HepG2 (cell line): ENCODE measurements around the gene VAT1L. TPM values are rescaled to one million over a fixed set of nuclear protein-coding genes. Genes with fewer than 3 reads are reported as not detected.

Source experiments
- ATAC-seq: fragments of 200-7000 bp; cut with Tn5 transposase; 3 replicates; pipeline ENCODE4 v1.9.1; 2020; ENCODE audit warnings: mild to moderate bottlenecking, moderate library complexity
- BruUV-seq: library from RNA; stranded (reverse); fragments of 400-500 nt; replicated peaks from 2 replicates; lab custom pipeline; 2021; lab: Mats Ljungman, UMichigan
- CTCF ChIA-PET: fragments of 300-600 bp; formaldehyde crosslinking; extraction: SDS; loops from one replicate; lab custom pipeline; 2021; ENCODE audit warnings: low total read pairs, inconsistent platforms, low intra/inter-chr PET ratio; lab: Yijun Ruan, JAX
- POLR2A ChIA-PET: fragments of 350-600 bp; sonication (Branson Sonifier 250); formaldehyde crosslinking; loops from one replicate; lab custom pipeline; 2020; ENCODE audit warnings: antibody characterized with exemption, inconsistent platforms; lab: Yijun Ruan, JAX
- DNase-seq: peaks from one replicate; pipeline ENCODE4 v3.0.0-alpha.2; 2015; ENCODE audit warnings: low spot score
- FAIRE-seq: peaks from 3 replicates; lab custom pipeline; 2011; peaks lifted over from hg19 to GRCh38; lab: Jason Lieb, UNC
- H2AFZ ChIP-seq: one replicate; pipeline ENCODE4 v1.6.1; 2011; ENCODE audit warnings: low read length, inconsistent platforms
- H3K27ac ChIP-seq: fragments of 300-600 bp; 3 replicates; pipeline ENCODE4 v1.8.0; 2011; ENCODE audit warnings: mixed run types, mild to moderate bottlenecking, mixed read lengths, low read length, inconsistent platforms; ENCODE audit not compliant: insufficient read depth; ENCODE audit errors: extremely low read length
- H3K27me3 ChIP-seq, 2 experiments: fragments of 200-600 bp in 1 of 2; 2 replicates in 1 of 2; 3 replicates in 1 of 2; pipeline versions ENCODE4 v1.6.0 to v1.8.0; 2011; ENCODE audit warnings: low read length in 2 of 2, mild to moderate bottlenecking in 2 of 2, moderate library complexity in 2 of 2, inconsistent platforms in 1 of 2; ENCODE audit not compliant: insufficient read depth in 2 of 2, control insufficient read depth in 1 of 2
- H3K36me3 ChIP-seq, 2 experiments: fragments of 200-600 bp in 1 of 2; replicated peaks in 1 of 2; 2 replicates in 1 of 2; 3 replicates in 1 of 2; pipeline versions ENCODE4 v1.5.1 to v1.8.0; 2011; ENCODE audit warnings: low read length in 2 of 2, inconsistent platforms in 1 of 2; ENCODE audit not compliant: insufficient read depth in 2 of 2, control insufficient read depth in 1 of 2
- H3K4me1 ChIP-seq: 2 replicates; pipeline ENCODE4 v1.5.1; 2012; ENCODE audit warnings: low read length, inconsistent platforms; ENCODE audit not compliant: insufficient read depth
- H3K4me2 ChIP-seq: 2 replicates; pipeline ENCODE4 v1.6.0; 2011; ENCODE audit warnings: low read depth, low read length, inconsistent platforms
- H3K4me3 ChIP-seq, 3 experiments: fragments of 200-600 bp in 1 of 3; sonication (generic), shearing (Covaris generic) in 1 of 3; replicated peaks in 1 of 3; 2 replicates each; pipeline ENCODE4 v1.5.1; 2011 to 2016; ENCODE audit warnings: low read length in 3 of 3, inconsistent platforms in 2 of 3, low read depth in 2 of 3, mild to moderate bottlenecking in 2 of 3, control low read depth in 1 of 3, mixed read lengths in 1 of 3; ENCODE audit not compliant: insufficient read depth in 1 of 3
- H3K79me2 ChIP-seq: one replicate; pipeline ENCODE4 v1.6.1; 2011; ENCODE audit warnings: low read length, inconsistent platforms; ENCODE audit not compliant: insufficient read depth
- H3K9ac ChIP-seq: 2 replicates; pipeline ENCODE4 v1.6.0; 2011; ENCODE audit warnings: mild to moderate bottlenecking, low read depth, low read length, inconsistent platforms; ENCODE audit not compliant: insufficient read depth
- H3K9me3 ChIP-seq: 2 replicates; pipeline ENCODE4 v1.5.1; 2012; ENCODE audit warnings: mild to moderate bottlenecking, low read length
- H4K20me1 ChIP-seq: 2 replicates; pipeline ENCODE4 v1.6.0; 2011; ENCODE audit warnings: inconsistent platforms, mild to moderate bottlenecking, low read length, moderate library complexity; ENCODE audit not compliant: insufficient read depth
- ATM ChIP-seq: fragments of 450-650 bp; IDR thresholded peaks from 2 replicates; pipeline ENCODE4 v1.7.1; 2017; ENCODE audit warnings: mild to moderate bottlenecking, borderline replicate concordance
- HMGXB4 ChIP-seq, 2 experiments: sonication (generic) in 1 of 2; formaldehyde crosslinking in 1 of 2; IDR thresholded peaks; 2 replicates each; pipeline versions ENCODE4 v1.4.0 to v1.6.1; 2018 to 2020; ENCODE audit warnings: missing genetic modification reagents in 2 of 2, borderline replicate concordance in 1 of 2, low read depth in 1 of 2, mild to moderate bottlenecking in 1 of 2, missing biosample characterization in 1 of 2
- HNF4A ChIP-seq: sonication (generic); formaldehyde crosslinking; IDR thresholded peaks from 2 replicates; pipeline ENCODE4 v1.4.0; 2020; ENCODE audit warnings: missing genetic modification reagents
- JUNB ChIP-seq: sonication (generic); formaldehyde crosslinking; IDR thresholded peaks from 2 replicates; pipeline ENCODE4 v1.8.0; 2022; ENCODE audit warnings: missing genetic modification reagents, mild to moderate bottlenecking, borderline replicate concordance
- KDM5B ChIP-seq: sonication (generic); formaldehyde crosslinking; IDR thresholded peaks from 2 replicates; pipeline ENCODE4 v1.4.0; 2020; ENCODE audit warnings: missing genetic modification reagents, mild to moderate bottlenecking, borderline replicate concordance
- KLF13 ChIP-seq: sonication (generic); formaldehyde crosslinking; IDR thresholded peaks from 2 replicates; pipeline ENCODE4 v1.4.0; 2020; ENCODE audit warnings: mild to moderate bottlenecking, missing genetic modification reagents
- NCOR1 ChIP-seq: fragments of 200-600 bp; sonication (generic); IDR thresholded peaks from 2 replicates; pipeline ENCODE4 v1.7.0; 2017; ENCODE audit warnings: antibody characterized with exemption, low read length, borderline replicate concordance
- NR2F6 ChIP-seq, 2 experiments: IDR thresholded peaks; 2 replicates each; pipeline ENCODE4 v1.6.1; 2016; ENCODE audit warnings: antibody characterized with exemption in 1 of 2, mild to moderate bottlenecking in 1 of 2
- POLR2A ChIP-seq, 2 experiments: IDR thresholded peaks; 2 replicates each; pipeline ENCODE4 v1.6.1; 2011; ENCODE audit warnings: low read depth in 2 of 2, low read length in 2 of 2, mild to moderate bottlenecking in 1 of 2, moderate library complexity in 1 of 2; ENCODE audit not compliant: insufficient read depth in 1 of 2
- PREB ChIP-seq: sonication (generic); formaldehyde crosslinking; IDR thresholded peaks from 2 replicates; pipeline ENCODE4 v1.4.0; 2020; ENCODE audit warnings: missing genetic modification reagents
- RAD21 ChIP-seq: fragments of 450-650 bp; formaldehyde crosslinking; IDR thresholded peaks from 2 replicates; pipeline ENCODE4 v1.5.0; 2020; ENCODE audit warnings: mild to moderate bottlenecking
- RARA ChIP-seq: IDR thresholded peaks from 2 replicates; pipeline ENCODE4 v1.6.1; 2016; ENCODE audit warnings: missing genetic modification reagents, missing compliant biosample characterization
- SRSF4 ChIP-seq: fragments of 200-400 bp; formaldehyde crosslinking; IDR thresholded peaks from one replicate; pipeline ENCODE4 v1.6.1; 2018; ENCODE audit warnings: mild to moderate bottlenecking, low read depth, low read length, moderate library complexity; ENCODE audit not compliant: poor library complexity, severe bottlenecking
- THAP7 ChIP-seq: sonication (generic); formaldehyde crosslinking; IDR thresholded peaks from 2 replicates; pipeline ENCODE4 v1.8.1; 2023; ENCODE audit warnings: mild to moderate bottlenecking, missing genetic modification reagents
- THYN1 ChIP-seq: sonication (generic); formaldehyde crosslinking; IDR thresholded peaks from 2 replicates; pipeline ENCODE4 v1.8.1; 2023; ENCODE audit warnings: low read depth, mild to moderate bottlenecking, moderate library complexity, missing genetic modification reagents, borderline replicate concordance
- U2AF2 ChIP-seq: fragments of 200-400 bp; formaldehyde crosslinking; IDR thresholded peaks from 2 replicates; pipeline ENCODE4 v1.6.1; 2017; ENCODE audit warnings: low read depth, mild to moderate bottlenecking, low read length
- ZBTB39 ChIP-seq: sonication (generic); formaldehyde crosslinking; IDR thresholded peaks from 2 replicates; pipeline ENCODE4 v1.5.0; 2020; ENCODE audit warnings: missing genetic modification reagents
- ZKSCAN1 ChIP-seq: fragments of 150-350 bp; IDR thresholded peaks from 2 replicates; pipeline ENCODE4 v1.6.1; 2014; ENCODE audit warnings: low read length
- ZNF652 ChIP-seq: IDR thresholded peaks from 2 replicates; pipeline ENCODE4 v1.6.1; 2016; ENCODE audit warnings: low read depth, borderline replicate concordance
- WGBS: methylation state at CpG from one replicate; pipeline ENCODE4 v1.1.6; 2017; ENCODE audit warnings: low lambda C conversion rate; 5-methylcytosine and 5-hydroxymethylcytosine counted together
- in situ Hi-C: cut with HindIII; loops from 2 replicates; pipeline ENCODE4 v1.10.0; 2017; ENCODE audit warnings: low pct_unique_long_range_greater_than_20kb; ENCODE audit not compliant: extremely low pct_ligation_motif_present
- intact Hi-C: fragments of 100-400 bp; cut with micrococcal nuclease; formaldehyde crosslinking; loops from one replicate; pipeline ENCODE4 v1.10.0; 2022; ENCODE audit not compliant: unreplicated experiment
- polyA plus RNA-seq, 8 experiments: library from polyadenylated mRNA; depleted of rRNA in 3 of 8; stranded (reverse) in 7 of 8; unstranded in 1 of 8; fragments of >200 nt; fragmentation: Illumina TruSeq in 4 of 8; extraction: Trizol in 4 of 8; gene quantifications; 2 replicates each; pipeline versions ENCODE4 v1.2.1 to v1.2.3, GENCODE V29; 2011 to 2016; ENCODE audit warnings: low read depth in 4 of 8, missing spikeins in 1 of 8, mixed read lengths in 1 of 8; ENCODE audit not compliant: insufficient read depth in 1 of 8
- total RNA-seq, 5 experiments: library from RNA; depleted of rRNA; stranded (reverse); fragments of >200 nt; fragmentation: Illumina TruSeq; extraction: Trizol; gene quantifications; 2 replicates each; pipeline ENCODE4 v1.2.3, GENCODE V29; 2016; ENCODE audit warnings: low read depth in 1 of 5

The VAT1L gene
- total and polyA plus RNA-seq, 2 of the 13 experiments (the other 11 are each of a cell fraction or from before 2014, with no cell fraction given): not detected

GRCh38 chr16:77760800-77761199, 27.6 kb upstream of the VAT1L start:
- H3K4me1 ChIP-seq: peaks cover 83% of the 10 kb centered on the region
- BruUV-seq: no TSS peak
- no peak overlapping the region for H2AFZ ChIP-seq
- no peak for FAIRE-seq
- ChIA-PET CTCF (no interaction called here), POLR2A (interaction anchor here (0.5 to 1.1 kb wide), 2 partner anchors 18 to 38 kb away, joined by 3 to 4 read pairs; partner anchors contain the start of gene NUDT7)
- no peak overlapping the region for H3K4me3 ChIP-seq
- no peak overlapping the region for H3K9ac ChIP-seq
- H3K79me2 ChIP-seq: no peaks in the 10 kb centered on the region
- H3K27me3 ChIP-seq: no peaks in the 10 kb centered on the region
- intact Hi-C loops (no loop called here), in situ Hi-C loops (no loop called here)
- no peak overlapping the region for H3K4me2 ChIP-seq
- no peak for DNase-seq
- H3K27ac ChIP-seq: no peak overlapping the region
- WGBS: 27% methylated on average over 1 of the region's 1 CpG
- no peak for ATAC-seq
- no peaks in the 10 kb centered on the region for H3K9me3 ChIP-seq
- H4K20me1 ChIP-seq: no peaks in the 10 kb centered on the region
- no peaks in the 10 kb centered on the region for H3K36me3 ChIP-seq
- no peak for TF ChIP-seq HNF4A
- no peak for TF ChIP-seq THYN1 (CRISPR knock-in tag)
- no peak for TF ChIP-seq PREB (CRISPR knock-in tag)
- no peak for TF ChIP-seq NCOR1
- no peak for TF ChIP-seq POLR2A (IDR thresholded peaks at IDR 0.05; ENCODE audit: insufficient read depth in 1 of 2, low read depth in 2 of 2, low read length in 2 of 2)
- 0 out of 2 replicates have a peak, but pooled peaks have one; percentile 14 for TF ChIP-seq RARA
- no peak for TF ChIP-seq THAP7 (CRISPR knock-in tag)
- TF ChIP-seq ZNF652 (CRISPR knock-in tag): peak; percentile 90
- peak; percentile 46; the same call in 1 of the 2 replicates for TF ChIP-seq NR2F6 (IDR thresholded peaks at IDR 0.05)
- no peak for TF ChIP-seq NR2F6 (CRISPR knock-in tag; IDR thresholded peaks at IDR 0.05)
- no peak for TF ChIP-seq U2AF2
- no peak for TF ChIP-seq RAD21 (CRISPR knock-in tag)
- no peak for TF ChIP-seq KLF13 (CRISPR knock-in tag)
- no peak for TF ChIP-seq SRSF4
- 0 out of 2 replicates have a peak, but pooled peaks have one; percentile 27 for TF ChIP-seq JUNB (CRISPR knock-in tag)
- no peak for TF ChIP-seq KDM5B (CRISPR knock-in tag)
- 0 out of 2 replicates have a peak, but pooled peaks have one; percentile 3 for TF ChIP-seq ZKSCAN1
- no peak for TF ChIP-seq ZBTB39
- no peak for TF ChIP-seq ATM
- no peak for TF ChIP-seq HMGXB4 (CRISPR knock-in tag; IDR thresholded peaks at IDR 0.05; ENCODE audit: borderline replicate concordance in 1 of 2, low read depth in 1 of 2)
